Esophagus muscularis mucosa (tissue), 3 donors: ENCODE data around the gene MINDY1.

Experiments
- POLR2A ChIP-seq: fragments of 450-650 bp; IDR thresholded peaks from one replicate; pipeline ENCODE4 v1.6.1; 2017; ENCODE audit warnings: antibody characterized with exemption, moderate library complexity, mild to moderate bottlenecking, low read depth
- TF ChIP-seq, protein P1 (sequence below), 3 experiments: fragments of 200-600 bp in 2 of 3; fragments of 450-650 bp in 1 of 3; sonication (generic) in 2 of 3; IDR thresholded peaks; one replicate each; pipeline ENCODE4 v1.5.1; 2017 to 2019; ENCODE audit warnings: antibody characterized with exemption in 3 of 3, mild to moderate bottlenecking in 2 of 3, moderate library complexity in 1 of 3

DNA sequence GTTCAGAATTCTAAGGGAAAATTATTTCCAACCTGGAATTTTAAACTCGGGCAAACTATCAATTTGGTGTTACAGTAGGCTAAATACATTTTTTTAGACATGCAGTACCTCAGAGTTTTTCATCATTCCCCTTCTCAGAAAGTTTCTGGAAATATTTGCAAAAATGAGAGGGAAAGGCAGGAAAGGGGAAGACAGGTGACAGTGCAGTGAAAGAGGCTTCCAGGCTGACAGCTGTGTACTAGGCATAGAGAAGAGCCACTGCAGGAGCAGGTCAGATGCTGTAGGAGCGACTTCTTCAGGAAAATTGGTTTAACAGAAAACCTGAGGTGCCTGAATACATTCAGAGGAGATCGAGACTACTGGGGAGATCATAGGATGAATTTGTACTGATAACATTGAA is 52.0 kb downstream of the MINDY1 start:
- TF ChIP-seq, protein P1, sequence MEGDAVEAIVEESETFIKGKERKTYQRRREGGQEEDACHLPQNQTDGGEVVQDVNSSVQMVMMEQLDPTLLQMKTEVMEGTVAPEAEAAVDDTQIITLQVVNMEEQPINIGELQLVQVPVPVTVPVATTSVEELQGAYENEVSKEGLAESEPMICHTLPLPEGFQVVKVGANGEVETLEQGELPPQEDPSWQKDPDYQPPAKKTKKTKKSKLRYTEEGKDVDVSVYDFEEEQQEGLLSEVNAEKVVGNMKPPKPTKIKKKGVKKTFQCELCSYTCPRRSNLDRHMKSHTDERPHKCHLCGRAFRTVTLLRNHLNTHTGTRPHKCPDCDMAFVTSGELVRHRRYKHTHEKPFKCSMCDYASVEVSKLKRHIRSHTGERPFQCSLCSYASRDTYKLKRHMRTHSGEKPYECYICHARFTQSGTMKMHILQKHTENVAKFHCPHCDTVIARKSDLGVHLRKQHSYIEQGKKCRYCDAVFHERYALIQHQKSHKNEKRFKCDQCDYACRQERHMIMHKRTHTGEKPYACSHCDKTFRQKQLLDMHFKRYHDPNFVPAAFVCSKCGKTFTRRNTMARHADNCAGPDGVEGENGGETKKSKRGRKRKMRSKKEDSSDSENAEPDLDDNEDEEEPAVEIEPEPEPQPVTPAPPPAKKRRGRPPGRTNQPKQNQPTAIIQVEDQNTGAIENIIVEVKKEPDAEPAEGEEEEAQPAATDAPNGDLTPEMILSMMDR (IDR thresholded peaks at IDR 0.05) = no peak
- TF ChIP-seq POLR2A = no peak
